HG02973 (cell line): ENCODE measurements around the gene ACSL1.
A peak's percentile ranks its signal among the peaks of the same experiment; 100 is the strongest.
"Not testable (repeated sequence)": the region's sequence is repeated elsewhere in the genome, so short reads cannot be mapped to it uniquely, and the experiment has no call there.

ENCODE experiments used
- ATAC-seq: cut with Tn5 transposase; IDR thresholded peaks from one replicate; pipeline ENCODE4 v1.9.1; 2021; ENCODE audit warnings: moderate library complexity; ENCODE audit not compliant: unreplicated experiment

Gene ACSL1

GRCh38 chr4:184763150-184763780, 62.5 kb downstream of the ACSL1 start:
- no peak for ATAC-seq

- peak; percentile 95 for ATAC-seq
Measured at GRCh38 chr4:184762100-184762499, 63.7 kb downstream of the ACSL1 start.

- no peak for ATAC-seq
Measured at GRCh38 chr4:184760681-184761080, 65.1 kb downstream of the ACSL1 start.

GRCh38 chr4:184757810-184758209, 68.0 kb downstream of the ACSL1 start:
- no peak for ATAC-seq

DNA sequence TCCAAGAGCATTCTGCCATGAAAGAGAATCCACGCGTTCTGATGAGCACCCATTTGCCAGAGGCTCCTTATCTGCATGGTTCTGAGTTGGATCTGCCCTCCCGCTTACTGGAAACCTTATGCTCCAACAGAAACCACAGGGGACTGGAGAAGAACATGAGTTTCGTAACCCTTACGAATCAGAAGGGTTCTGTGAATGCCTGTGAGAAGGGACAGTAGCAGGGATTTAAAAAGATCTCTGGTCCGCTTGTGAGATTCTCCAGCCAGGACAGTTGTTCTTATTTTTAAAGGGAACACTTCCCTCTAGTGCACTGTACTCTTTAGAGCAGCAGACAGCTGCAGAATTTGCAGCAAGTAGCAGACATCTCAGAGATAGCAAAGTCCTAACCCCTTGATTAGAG, 69.4 kb downstream of the ACSL1 start:
- no peak for ATAC-seq

GRCh38 chr4:184755278-184755677, 70.5 kb downstream of the ACSL1 start:
- ATAC-seq, result no peak

DNA sequence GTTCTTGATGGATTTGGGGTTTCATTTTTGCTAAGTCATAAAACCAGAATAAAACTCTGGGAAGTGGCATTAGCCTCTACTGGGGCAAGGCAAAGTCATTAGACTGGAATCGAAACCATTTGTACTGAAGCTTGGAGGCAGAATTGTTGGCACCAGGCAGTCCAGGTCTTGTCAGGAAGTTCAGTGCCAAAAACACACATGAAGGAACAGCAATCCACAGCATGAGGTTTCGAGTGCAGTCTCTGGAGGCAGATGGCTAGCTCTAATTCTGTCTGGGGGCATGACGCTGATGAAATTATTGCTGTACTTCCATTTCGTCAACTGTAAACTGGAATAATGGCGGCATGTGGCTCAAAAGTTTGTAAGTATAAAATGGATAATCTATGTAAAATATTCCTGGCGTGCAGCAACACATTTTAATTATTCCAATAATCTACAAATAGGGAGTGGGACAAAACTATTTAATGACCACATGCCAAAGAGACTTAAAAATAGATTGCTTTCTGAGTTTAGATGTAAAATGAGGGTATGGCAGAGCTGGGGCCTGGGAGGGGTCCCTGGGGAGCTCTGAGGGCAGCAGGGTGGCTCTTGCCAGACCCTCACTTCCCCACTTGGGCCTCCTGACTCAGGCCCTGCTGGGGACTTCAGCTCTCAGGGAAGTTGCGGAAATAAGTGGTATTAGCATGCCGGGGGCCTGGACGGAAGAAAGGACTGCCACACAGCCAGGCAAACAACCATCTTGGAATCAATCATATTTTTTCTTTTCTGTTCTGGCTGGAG, 73.1 kb downstream of the ACSL1 start:
- ATAC-seq, result no peak

DNA sequence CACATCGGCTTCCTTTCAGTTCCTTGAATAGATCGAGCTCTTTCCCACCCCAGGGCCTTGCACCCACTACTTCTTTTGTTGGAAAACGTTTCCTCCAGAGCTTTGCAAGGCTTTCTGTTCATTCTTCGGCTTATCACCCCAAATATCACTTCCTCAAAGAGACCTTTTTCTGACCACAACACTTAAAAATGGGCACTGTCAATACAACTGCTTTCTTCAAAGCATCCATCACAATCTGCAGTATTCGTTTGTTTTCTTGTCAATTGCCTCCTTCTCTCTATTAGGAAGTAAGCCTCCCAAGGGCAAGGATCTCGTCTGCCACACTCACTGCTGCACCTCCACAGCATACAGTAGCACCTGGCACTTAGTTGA, 74.2 kb downstream of the ACSL1 start:
- ATAC-seq, result no peak

- no peak for ATAC-seq
Measured at GRCh38 chr4:184750926-184751584, 74.7 kb downstream of the ACSL1 start.

DNA sequence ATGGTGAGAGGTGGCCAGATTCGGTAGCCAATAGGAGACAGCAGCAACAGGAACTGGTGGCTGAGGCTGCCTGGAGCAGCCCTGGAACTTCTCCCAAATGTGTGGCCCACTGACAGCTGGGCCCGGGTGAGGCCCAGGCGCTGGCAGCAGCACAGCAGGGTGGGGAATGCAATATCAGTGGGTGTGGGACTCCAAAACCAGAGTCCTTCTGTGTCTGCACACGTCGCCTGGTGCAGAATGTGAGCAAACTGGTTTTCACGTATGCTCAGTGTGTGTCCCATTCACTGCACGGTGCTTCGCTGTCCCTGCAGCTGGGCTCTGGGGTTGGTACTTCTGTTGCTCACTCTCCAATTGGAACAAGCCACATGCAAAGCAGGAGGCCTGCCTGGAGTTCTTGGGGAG, 77.5 kb downstream of the ACSL1 start:
- ATAC-seq, result no peak

- ATAC-seq, result no peak
Measured at GRCh38 chr4:184747034-184747830, 78.5 kb downstream of the ACSL1 start.

- no peak for ATAC-seq
Measured at GRCh38 chr4:184745831-184746795, 79.7 kb downstream of the ACSL1 start.

DNA sequence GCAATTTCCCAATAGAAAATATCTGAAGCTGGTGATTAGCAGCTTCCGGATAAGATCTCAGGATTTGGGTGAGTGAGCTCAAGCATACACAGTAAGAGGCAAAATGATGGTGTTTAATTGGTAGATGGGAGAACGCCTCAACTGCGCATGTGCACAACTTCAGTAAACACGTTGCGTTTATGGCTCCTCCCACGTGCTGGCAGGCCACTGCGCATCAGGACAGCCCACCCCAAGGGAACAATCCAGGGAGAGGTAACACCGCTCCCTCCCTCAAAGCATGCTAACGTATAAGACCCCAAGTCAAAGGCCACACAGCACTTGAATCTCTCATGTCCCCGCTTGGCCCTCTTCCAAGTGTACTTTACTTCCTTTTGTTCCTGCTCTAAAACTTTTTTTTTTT, 81.5 kb downstream of the ACSL1 start:
- ATAC-seq, result no peak

DNA sequence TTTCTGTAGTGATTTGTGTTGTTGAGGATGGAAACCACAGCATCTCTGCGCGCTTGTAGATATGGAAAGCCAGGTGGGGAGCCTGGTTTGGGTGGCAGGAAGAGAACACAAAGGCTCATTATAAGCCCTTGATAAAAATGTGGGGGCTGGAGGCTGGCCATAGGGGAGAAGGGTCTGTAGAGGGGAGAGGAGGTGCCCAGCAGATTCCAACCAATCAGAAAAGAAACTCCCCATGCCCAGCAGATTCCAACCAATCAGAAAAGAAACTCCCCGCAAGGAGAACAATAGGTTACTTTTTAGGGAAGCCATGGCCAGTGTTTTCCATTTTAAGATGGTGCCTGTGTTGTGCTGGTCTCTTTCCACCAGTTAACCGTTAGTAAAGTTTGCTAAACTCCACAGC, 82.1 kb downstream of the ACSL1 start:
- no peak for ATAC-seq

DNA sequence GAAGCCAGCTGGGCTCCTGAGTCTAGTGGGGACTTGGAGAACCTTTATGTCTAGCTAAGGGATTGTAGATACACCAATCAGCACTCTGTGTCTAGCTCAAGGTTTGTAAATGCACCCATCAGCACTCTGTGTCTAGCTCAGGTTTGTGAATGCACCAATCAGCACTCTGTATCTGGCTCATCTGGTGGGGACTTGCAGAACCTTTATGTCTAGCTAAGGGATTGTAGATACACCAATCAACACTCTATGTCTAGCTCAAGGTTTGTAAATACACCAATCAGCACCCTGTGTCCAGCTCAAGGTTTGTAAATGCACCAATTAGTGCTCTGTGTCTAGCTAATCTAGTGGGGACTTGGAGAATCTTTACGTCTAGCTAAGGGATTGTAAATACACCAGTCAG, 84.1 kb downstream of the ACSL1 start:
- not testable (repeated sequence) for ATAC-seq

DNA sequence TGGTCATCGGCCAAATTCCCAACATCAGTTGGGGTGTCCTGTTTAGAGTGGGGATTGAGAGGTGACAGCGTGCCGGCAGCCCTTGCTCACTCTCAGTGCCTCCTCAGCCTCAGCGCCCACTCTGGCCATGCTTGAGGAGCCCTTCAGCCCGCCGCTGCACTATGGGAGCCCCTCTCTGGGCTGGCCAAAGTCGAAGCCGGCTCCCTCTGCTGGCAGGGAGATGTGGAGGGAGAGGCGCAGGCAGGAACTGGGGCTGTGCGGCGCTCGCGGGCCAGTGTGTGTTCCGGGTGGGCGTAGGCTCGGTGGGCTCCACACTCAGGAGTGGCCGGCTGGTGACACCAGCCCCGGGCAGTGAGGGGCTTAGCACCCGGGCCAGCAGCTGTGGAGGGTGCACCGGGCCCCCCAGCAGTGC, 84.8 kb downstream of the ACSL1 start:
- ATAC-seq, result no peak

GRCh38 chr4:184739575-184739974, 86.2 kb downstream of the ACSL1 start:
- not testable (repeated sequence) for ATAC-seq

DNA sequence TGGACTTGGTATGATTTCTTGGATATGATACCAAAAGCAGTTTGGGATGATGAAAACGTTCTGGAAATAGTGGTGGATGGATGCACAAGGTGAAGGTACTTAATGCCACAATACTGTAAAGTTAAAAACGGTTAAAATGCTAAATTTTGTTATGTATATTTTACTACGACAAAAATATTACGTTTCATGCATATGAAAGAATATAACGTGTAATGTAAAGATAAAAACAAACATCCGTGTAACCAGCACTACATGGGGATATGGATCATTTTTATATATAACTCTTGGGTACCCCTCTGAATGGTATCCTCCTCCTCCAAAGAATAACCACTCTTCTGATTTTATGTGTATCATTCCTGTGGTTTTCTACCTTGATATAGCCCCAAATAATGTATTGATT, 91.0 kb downstream of the ACSL1 start:
- ATAC-seq, result no peak

DNA sequence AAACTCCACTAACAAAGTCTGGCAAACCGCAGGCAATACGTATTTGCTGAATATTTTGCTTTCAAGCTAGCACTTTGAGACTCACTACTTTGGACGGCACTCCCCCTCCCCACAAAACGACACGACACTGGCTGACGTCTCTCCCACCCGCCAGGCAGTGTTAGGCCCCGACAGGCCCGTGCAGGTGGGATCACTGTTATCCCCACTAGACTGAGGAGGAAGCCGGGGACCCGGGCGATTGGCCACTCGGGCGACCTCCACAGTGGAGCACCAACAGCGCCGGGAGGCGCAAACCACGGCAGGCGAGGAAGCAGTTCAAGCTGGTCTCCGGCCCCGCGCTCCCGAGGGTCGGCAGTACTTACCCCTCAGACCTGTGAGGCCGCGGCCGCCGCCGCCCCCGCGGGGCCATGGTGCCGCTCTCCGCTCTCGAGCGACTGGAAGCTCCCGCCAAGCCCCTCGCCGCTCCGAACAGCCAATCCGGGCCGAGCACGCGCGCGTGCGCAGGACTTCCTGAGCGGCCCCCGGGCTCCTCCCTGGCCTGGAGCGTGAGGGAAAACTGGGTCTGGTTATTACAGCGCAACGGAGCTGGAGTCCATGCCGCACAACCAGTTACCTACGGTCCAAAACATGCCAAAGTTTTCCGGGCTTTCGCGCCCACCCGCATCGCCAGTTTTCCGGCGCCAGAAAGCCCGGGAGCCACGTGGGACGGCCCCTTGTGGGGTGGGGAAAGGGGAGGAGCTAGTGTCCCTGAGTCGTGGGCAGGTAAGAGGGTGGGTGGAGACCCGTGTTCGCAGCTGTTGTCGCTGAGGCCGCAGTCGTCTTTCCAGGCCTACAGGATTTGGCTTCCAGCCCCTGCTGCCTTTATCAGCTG, 91.9 kb downstream of the ACSL1 start, which contains the start of gene CENPU:
Gene CENPU, minus strand, starts transcription at position 443 of the 871 bp plus-strand sequence. Its CDS starts 34 bp downstream, at position 409.
- peak; percentile 87 for ATAC-seq
